ENCODE results near the gene DCXR.
A peak's percentile ranks its signal among the peaks of the same experiment; 100 is the strongest.

Gene DCXR

GRCh38 chr17:82070611-82071010 lies 33.1 kb upstream of the DCXR start:
- DNase-seq, result no peak

- DNase-seq, result peak; percentile 61
These were observed 28.3 kb upstream of the DCXR start, which contains the start of gene DUS1L for GRCh38 chr17:82065638-82066303. Gene DUS1L (minus strand): TSS chr17:82065804. CDS start chr17:82065059, 745 bp downstream.

GRCh38 chr17:82065193-82065637 lies 27.7 kb upstream of the DCXR start:
- no peak for DNase-seq

- no peak for DNase-seq
These were observed 27.1 kb upstream of the DCXR start for GRCh38 chr17:82064433-82065192.

- no peak for DNase-seq
These were observed 26.2 kb upstream of the DCXR start for GRCh38 chr17:82063424-82064415.

DNA sequence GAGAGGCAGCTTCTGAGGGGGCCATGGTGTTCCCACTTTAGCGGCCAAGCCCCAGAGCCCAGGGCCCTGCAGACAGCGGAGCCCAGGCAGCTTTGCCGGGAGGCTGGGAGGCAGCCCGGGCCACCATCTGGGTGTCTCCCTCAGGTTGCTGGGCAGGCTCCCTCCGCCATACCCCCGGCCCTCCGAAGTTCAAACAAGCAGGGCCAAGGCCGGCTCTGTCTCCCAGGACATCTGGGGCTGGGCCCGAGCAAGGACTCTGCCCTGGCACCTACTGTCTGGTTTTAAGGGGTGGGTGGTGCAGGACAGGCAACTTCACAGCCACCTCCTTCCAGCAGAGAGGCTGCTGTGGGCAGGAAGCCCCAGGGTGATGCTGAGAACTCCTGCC lies 25.5 kb upstream of the DCXR start:
- no peak for DNase-seq

DNA sequence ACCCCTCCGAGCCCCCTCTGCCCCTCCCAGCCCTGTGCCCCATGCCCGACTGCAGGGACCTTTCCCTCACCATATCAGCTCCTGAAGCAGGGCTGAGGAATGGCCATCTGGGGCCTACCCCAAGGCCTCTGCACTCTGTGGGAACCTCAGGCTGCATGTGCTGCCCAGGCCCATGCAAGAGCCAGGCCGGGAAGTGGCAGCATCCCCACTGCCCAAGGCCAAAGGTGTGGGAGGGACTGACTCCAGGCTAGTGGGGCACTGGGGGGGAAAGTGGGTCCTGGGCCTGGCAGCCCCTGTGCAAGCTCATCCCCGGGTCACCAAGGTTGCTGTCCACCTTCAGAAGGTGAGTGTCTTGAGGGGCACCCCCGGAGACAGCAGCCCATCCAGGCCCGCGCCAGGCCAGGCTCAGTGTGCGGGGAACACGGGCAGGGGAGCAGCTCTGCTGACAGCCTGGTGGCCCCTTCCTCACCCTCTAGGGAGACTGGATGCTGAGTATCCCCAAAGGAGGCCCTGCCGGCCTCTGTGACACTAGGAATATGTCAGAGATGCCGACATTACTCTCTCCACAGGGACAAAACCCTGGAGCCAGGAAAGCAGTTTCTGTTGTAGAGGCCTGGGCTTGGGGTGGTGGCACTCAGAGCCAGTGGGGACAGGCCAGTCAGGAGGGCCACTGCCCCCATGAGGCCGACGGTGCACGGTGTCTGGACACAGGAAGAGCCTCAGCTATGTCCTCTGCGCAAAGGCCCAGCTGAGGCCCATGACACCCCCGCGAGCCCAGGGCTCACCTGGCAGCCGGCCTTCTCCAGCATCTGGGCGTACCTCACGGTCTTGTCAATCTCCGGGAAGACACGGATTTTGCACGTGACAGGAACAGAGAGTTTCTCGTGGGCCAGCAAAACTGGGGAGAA lies 24.8 kb upstream of the DCXR start:
- DNase-seq, result no peak

GRCh38 chr17:82061047-82061925 lies 23.8 kb upstream of the DCXR start:
- no peak for DNase-seq

DNA sequence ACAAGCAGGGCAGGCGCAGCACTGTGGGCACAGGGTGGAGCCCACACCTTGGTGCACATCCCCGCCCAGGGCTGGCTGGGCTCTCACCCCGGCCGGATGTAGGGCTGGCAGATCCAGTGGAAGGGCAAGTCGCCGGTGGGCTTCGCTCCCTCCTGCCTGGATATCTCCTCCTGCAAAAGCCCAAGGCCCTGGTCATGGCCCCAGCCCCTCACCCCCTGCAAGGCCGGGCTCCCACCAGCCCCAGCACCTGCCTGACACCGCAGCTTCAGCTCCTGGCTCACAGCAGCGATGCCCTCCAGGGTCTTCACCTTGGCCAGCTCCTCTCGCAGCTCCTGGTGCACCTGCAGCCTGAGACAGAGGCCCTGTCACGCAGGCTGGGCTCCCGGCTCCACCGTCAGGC lies 23.1 kb upstream of the DCXR start:
- DNase-seq, result no peak

DNA sequence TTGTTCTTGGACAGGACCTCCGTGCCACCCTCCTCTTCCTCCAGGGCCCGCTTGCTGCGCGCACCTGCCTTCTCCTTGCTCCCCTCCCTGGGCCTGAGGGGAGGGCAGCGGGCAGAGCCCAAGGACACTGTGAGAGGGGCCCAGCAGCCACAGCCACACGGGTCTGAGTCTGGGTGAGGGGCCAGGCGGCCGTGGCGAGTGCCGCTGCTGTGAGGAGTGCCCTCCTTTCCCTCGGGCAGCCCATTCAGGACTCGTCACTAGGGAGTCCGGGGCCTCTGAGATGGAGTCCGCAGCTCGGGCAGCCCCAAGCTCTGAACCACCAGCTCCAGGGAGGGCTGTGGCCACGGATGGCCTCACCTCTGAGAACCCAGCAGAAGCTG lies 22.5 kb upstream of the DCXR start:
- DNase-seq, result no peak

DNA sequence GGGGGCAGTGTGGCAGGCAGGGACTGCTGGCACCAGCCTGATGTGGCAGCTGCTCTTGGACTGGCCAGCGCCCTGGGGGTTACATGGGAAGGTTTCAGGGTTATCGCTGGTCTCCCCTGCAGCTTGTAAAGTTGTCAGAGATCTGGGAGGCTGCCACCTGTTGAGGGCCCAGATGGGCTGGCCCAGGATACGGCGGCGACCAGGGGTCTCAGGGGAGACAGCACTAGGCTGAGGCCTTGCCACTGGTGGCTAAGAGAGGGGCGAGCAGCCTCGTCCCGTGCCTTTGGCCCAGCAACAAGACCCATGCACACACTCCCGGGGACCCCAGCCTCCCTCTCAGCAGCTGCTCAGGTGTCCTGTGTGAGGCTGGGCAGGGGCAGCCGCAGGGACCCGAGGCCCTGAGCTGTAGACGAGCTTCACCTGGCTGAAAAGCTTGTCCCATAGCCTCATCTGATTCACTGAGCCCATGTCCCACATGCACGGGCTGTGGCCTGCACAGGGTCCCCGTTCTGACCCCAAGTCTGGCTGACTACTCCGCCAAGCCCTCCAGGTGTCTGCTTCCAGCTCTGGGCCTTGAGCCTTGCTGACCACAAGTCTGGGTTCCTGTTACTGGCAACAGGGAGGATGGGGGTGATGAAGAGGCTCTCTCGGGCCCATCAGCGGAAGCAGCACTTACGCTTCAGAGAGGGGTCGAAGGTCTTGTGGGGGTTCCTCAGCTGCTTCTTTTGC lies 21.9 kb upstream of the DCXR start:
- no peak for DNase-seq

GRCh38 chr17:82058855-82059249 lies 21.4 kb upstream of the DCXR start:
- no peak for DNase-seq

- DNase-seq, result no peak
These were observed 20.8 kb upstream of the DCXR start for GRCh38 chr17:82058230-82058854.

DNA sequence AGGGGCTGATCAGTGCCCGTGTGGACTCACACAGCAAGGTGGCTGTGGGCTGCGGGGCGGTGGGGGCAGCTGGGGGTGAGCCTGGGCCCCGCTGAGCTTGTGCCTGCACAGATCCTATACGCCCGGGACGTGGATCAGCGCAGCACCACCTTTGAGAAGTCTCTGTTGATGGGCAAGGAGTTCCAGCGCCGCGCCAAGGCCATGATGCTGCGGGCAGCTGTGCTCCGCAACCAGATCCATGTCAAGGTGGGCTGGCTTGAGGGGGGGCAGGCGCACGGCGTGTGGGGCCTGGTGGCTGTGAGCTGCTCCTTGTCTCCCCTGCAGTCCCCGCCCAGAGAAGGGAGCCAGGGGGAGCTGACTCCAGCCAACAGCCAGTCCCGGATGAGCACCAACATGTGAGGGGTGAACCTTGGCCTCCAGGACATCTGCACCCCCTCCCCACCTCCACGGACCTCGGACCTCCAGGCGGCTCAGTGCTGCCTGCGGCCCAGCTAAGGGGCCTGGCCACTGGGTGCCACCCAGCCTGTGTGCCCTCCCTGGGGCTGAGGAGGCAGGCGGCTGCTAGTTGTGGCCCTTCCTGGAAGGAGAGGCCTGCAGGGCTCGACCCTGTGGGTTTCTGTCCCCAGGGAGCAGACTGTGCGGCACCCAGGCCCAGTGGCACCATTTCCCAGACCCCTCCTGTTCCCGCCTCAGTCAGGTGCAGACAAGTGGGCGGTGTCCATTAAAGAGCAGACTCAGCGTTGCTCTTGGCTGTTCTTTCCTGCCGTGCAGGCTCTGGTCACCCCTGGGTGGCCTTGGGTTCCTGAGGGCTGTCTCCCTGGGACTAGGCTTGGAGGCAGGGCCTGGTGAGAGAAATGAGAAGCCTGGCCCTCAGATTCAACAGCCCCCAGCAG lies 19.5 kb upstream of the DCXR start:
- no peak for DNase-seq

- DNase-seq, result no peak
These were observed 18.6 kb upstream of the DCXR start for GRCh38 chr17:82055965-82056728.

- DNase-seq, result no peak
These were observed 17.8 kb upstream of the DCXR start for GRCh38 chr17:82055023-82055964.
